CD4-positive, alpha-beta T cell (primary cell): Measurements from ENCODE around the gene PLCD3. TPM values are rescaled to one million over a fixed set of nuclear protein-coding genes. Genes with fewer than 3 reads are reported as not detected.
A peak's percentile ranks its signal among the peaks of the same experiment; 100 is the strongest.

Experiments
- ATAC-seq: fragments of 200-7000 bp; cut with Tn5 transposase; one replicate; pipeline ENCODE4 v1.10.0; 2022; ENCODE audit warnings: mild to moderate bottlenecking; ENCODE audit not compliant: poor library complexity
- CTCF ChIA-PET: fragments of 350-600 bp; sonication (Branson Sonifier 250); formaldehyde crosslinking; loops from one replicate; lab custom pipeline; 2021; ENCODE audit warnings: antibody characterized with exemption, inconsistent platforms; lab: Charles Lee
- POLR2A ChIA-PET: fragments of 350-600 bp; sonication (Branson Sonifier 250); formaldehyde crosslinking; loops from one replicate; lab custom pipeline; 2021; ENCODE audit warnings: antibody characterized with exemption, inconsistent platforms; lab: Charles Lee
- DNase-seq, 14 experiments: peaks; one replicate each; pipeline ENCODE4 v3.0.0-alpha.2; 2013 to 2020; ENCODE audit warnings: mixed read lengths in 2 of 14
- H3K27ac ChIP-seq, 2 donors: one replicate each; pipeline versions ENCODE4 v1.5.1 to v1.7.0; 2013; ENCODE audit warnings: low read length in 2 of 2, low read depth in 1 of 2, mild to moderate bottlenecking in 1 of 2
- H3K27me3 ChIP-seq, 2 experiments: 1 replicate in 1 of 2; 2 replicates in 1 of 2; pipeline versions ENCODE4 v1.6.1 to v1.7.0; 2013; ENCODE audit warnings: low read length in 2 of 2, control low read depth in 1 of 2, mild to moderate bottlenecking in 1 of 2, moderate library complexity in 1 of 2; ENCODE audit not compliant: insufficient read depth in 2 of 2, control insufficient read depth in 1 of 2
- H3K36me3 ChIP-seq: one replicate; pipeline ENCODE4 v1.6.1; 2013; ENCODE audit warnings: low read length, control low read depth; ENCODE audit not compliant: insufficient read depth
- H3K4me1 ChIP-seq: one replicate; pipeline ENCODE4 v1.6.1; 2013; ENCODE audit warnings: low read length, control low read depth; ENCODE audit not compliant: insufficient read depth
- H3K4me3 ChIP-seq: one replicate; pipeline ENCODE4 v1.5.1; 2013; ENCODE audit warnings: mild to moderate bottlenecking, low read length, moderate library complexity
- H3K9me3 ChIP-seq, 2 experiments: 1 replicate in 1 of 2; 2 replicates in 1 of 2; pipeline versions ENCODE4 v1.6.1 to v1.7.0; 2013; ENCODE audit warnings: low read length in 2 of 2, mild to moderate bottlenecking in 2 of 2, control low read depth in 1 of 2, moderate library complexity in 1 of 2; ENCODE audit not compliant: control insufficient read depth in 1 of 2, insufficient read depth in 1 of 2
- H3K27ac Mint-ChIP-seq: one replicate; pipeline ENCODE4 v1.8.0; 2020; ENCODE audit warnings: mixed read lengths
- H3K27me3 Mint-ChIP-seq: one replicate; pipeline ENCODE4 v1.8.0; 2021; ENCODE audit warnings: mixed read lengths
- H3K36me3 Mint-ChIP-seq: one replicate; pipeline ENCODE4 v1.8.0; 2021; ENCODE audit warnings: low read depth, mixed read lengths
- H3K4me1 Mint-ChIP-seq: one replicate; pipeline ENCODE4 v1.8.0; 2021; ENCODE audit warnings: low read depth, mixed read lengths
- H3K4me3 Mint-ChIP-seq: one replicate; pipeline ENCODE4 v1.8.0; 2020; ENCODE audit warnings: mild to moderate bottlenecking, mixed read lengths
- H3K9me3 Mint-ChIP-seq: one replicate; pipeline ENCODE4 v1.8.0; 2020; ENCODE audit warnings: mixed read lengths
- CTCF ChIP-seq: fragments of 200-600 bp; IDR thresholded peaks from one replicate; pipeline ENCODE4 v1.8.0; 2022; ENCODE audit warnings: antibody characterized with exemption, mild to moderate bottlenecking
- intact Hi-C, 2 experiments: fragments of 100-400 bp; cut with DNase I in 1 of 2; cut with micrococcal nuclease in 1 of 2; formaldehyde crosslinking; loops; one replicate each; pipeline versions ENCODE4 v1.15.1 to v1.9.0; 2023 to 2025; cut with DNase I, micrococcal nuclease
- total RNA-seq, 174 experiments: library from RNA in 2 of 174; stranded (reverse) in 2 of 174; gene quantifications; one replicate each; pipeline ENCODE4 v1.2.3 and lab custom pipeline; 2021 to 2026

The PLCD3 gene
- total RNA-seq, 2 experiments from 2014 or later, result 1.8 to 2.4 TPM

- peak in 6 of 14 experiments; percentile 5 to 68 (median 36) for DNase-seq
Observed at GRCh38 chr17:45123930-45124796, 8.2 kb downstream of the PLCD3 start.

GRCh38 chr17:45123076-45123770 is 9.1 kb downstream of the PLCD3 start:
- TF ChIP-seq CTCF, result no peak
- Mint-ChIP-seq H3K9me3 (no peaks in the 10 kb centered on the region), H3K4me3 (no peak overlapping the region), H3K36me3 (no peaks in the 10 kb centered on the region), H3K4me1 (no peaks in the 10 kb centered on the region), H3K27me3 (no peaks in the 10 kb centered on the region), H3K27ac (no peak overlapping the region)
- Histone ChIP-seq H3K36me3 (no peaks in the 10 kb centered on the region), H3K4me1 (peaks cover 10% of the 10 kb centered on the region), H3K9me3 (no peaks in the 10 kb centered on the region), H3K27me3 (no peaks in the 10 kb centered on the region), H3K27ac (no peak overlapping the region), H3K4me3 (no peak overlapping the region)
- ATAC-seq (no peak), DNase-seq (no peak)
- CTCF ChIA-PET, result no interaction called here
- POLR2A ChIA-PET, result no interaction called here
- intact Hi-C loops, result no loop called here

More at GRCh38 chr17:45123930-45124796, 8.2 kb downstream of the PLCD3 start:
- no peaks in the 10 kb centered on the region for H3K9me3 Mint-ChIP-seq
- CTCF ChIA-PET, result interaction anchor here (1.0 kb wide), 1 partner anchor 11 kb away, joined by 3 read pairs; no protein-coding TSS in a partner anchor
- H3K27me3 Mint-ChIP-seq, result no peaks in the 10 kb centered on the region
- no peak for TF ChIP-seq CTCF
- peak; percentile 59 for ATAC-seq
- no peak overlapping the region for H3K4me3 ChIP-seq
- H3K27me3 ChIP-seq, result no peaks in the 10 kb centered on the region
- no peak overlapping the region for H3K27ac Mint-ChIP-seq
- H3K36me3 Mint-ChIP-seq, result no peaks in the 10 kb centered on the region
- intact Hi-C loops, result no loop called here
- H3K4me3 Mint-ChIP-seq, result no peak overlapping the region
- H3K4me1 ChIP-seq, result peaks cover 10% of the 10 kb centered on the region
- POLR2A ChIA-PET, result no interaction called here
- H3K36me3 ChIP-seq, result no peaks in the 10 kb centered on the region
- H3K4me1 Mint-ChIP-seq, result no peaks in the 10 kb centered on the region
- H3K27ac ChIP-seq, result no peak overlapping the region
- no peaks in the 10 kb centered on the region for H3K9me3 ChIP-seq

GRCh38 chr17:45121055-45121454 is 11.3 kb downstream of the PLCD3 start:
- DNase-seq (no peak), ATAC-seq (no peak)
- no peaks in the 10 kb centered on the region for H3K27me3 ChIP-seq
- H3K36me3 ChIP-seq, result no peaks in the 10 kb centered on the region
- ChIA-PET POLR2A (no interaction called here), CTCF (no interaction called here)
- intact Hi-C loops, result no loop called here
- H3K9me3 ChIP-seq, result no peaks in the 10 kb centered on the region
- no peak overlapping the region for H3K4me3 ChIP-seq
- H3K27me3 Mint-ChIP-seq, result no peaks in the 10 kb centered on the region
- no peaks in the 10 kb centered on the region for H3K4me1 Mint-ChIP-seq
- no peak overlapping the region for H3K27ac Mint-ChIP-seq
- no peaks in the 10 kb centered on the region for H3K36me3 Mint-ChIP-seq
- H3K4me1 ChIP-seq, result peaks cover 10% of the 10 kb centered on the region
- H3K27ac ChIP-seq, result no peak overlapping the region
- no peak overlapping the region for H3K4me3 Mint-ChIP-seq
- no peaks in the 10 kb centered on the region for H3K9me3 Mint-ChIP-seq
- no peak for TF ChIP-seq CTCF
